RPMI7951 (cell line): ENCODE results near the gene SRRM2. TPM values are rescaled to one million over a fixed set of nuclear protein-coding genes. Genes with fewer than 3 reads are reported as not detected.

Source experiments
- DNase-seq: peaks from one replicate; pipeline ENCODE4 v3.0.0-alpha.2; 2012; ENCODE audit warnings: low read depth
- total RNA-seq: library from RNA; depleted of rRNA; stranded (reverse); fragments of >200 nt; shearing (Covaris generic); gene quantifications from 2 replicates; pipeline ENCODE4 v1.2.3, GENCODE V29; 2014

Gene SRRM2
- total RNA-seq, 1 experiment from 2014 or later: 40.0 TPM

GRCh38 chr16:2762711-2763110, 10.3 kb downstream of the SRRM2 start:
- DNase-seq: no peak

- no peak for DNase-seq
Observed at GRCh38 chr16:2763173-2763572, 10.7 kb downstream of the SRRM2 start.

DNA sequence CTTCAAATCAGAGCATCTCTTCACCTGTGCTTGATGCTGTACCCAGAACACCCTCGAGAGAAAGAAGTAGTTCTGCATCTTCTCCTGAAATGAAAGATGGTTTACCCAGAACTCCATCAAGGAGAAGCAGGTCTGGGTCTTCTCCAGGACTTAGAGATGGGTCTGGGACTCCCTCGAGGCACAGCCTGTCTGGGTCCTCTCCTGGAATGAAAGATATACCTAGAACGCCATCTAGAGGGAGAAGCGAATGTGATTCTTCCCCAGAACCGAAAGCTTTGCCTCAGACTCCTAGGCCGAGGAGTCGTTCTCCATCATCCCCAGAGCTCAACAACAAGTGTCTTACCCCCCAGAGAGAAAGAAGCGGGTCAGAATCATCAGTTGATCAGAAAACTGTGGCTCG, 12.3 kb downstream of the SRRM2 start:
- DNase-seq: no peak

GRCh38 chr16:2765462-2766404, 13.3 kb downstream of the SRRM2 start:
- DNase-seq: no peak

- no peak for DNase-seq
Observed at GRCh38 chr16:2766430-2767139, 14.1 kb downstream of the SRRM2 start.

DNA sequence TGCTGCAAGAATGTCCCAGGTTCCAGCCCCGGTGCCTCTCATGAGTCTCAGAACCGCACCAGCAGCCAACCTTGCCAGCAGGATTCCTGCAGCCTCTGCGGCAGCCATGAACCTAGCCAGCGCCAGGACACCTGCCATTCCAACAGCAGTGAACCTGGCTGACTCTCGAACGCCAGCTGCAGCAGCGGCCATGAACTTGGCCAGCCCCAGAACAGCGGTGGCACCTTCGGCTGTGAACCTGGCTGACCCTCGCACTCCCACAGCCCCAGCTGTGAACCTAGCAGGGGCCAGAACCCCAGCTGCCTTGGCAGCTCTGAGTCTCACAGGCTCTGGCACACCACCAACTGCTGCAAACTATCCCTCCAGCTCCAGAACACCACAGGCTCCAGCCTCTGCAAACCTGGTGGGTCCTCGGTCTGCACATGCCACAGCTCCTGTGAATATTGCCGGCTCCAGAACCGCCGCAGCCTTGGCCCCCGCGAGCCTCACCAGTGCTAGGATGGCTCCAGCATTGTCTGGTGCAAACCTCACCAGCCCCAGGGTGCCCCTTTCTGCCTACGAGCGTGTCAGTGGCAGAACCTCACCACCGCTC, 14.8 kb downstream of the SRRM2 start:
- DNase-seq: no peak

DNA sequence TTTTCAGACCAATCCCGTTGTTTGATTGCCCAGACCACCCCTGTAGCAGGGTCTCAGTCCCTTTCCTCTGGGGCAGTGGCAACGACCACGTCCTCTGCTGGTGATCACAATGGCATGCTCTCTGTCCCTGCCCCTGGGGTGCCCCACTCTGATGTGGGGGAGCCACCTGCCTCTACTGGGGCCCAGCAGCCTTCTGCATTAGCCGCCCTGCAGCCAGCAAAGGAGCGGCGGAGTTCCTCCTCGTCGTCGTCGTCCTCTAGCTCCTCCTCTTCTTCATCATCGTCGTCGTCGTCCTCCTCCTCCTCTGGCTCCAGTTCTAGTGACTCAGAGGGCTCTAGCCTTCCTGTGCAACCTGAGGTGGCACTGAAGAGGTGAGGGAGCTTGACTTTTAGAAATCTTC, 15.5 kb downstream of the SRRM2 start:
- no peak for DNase-seq

DNA sequence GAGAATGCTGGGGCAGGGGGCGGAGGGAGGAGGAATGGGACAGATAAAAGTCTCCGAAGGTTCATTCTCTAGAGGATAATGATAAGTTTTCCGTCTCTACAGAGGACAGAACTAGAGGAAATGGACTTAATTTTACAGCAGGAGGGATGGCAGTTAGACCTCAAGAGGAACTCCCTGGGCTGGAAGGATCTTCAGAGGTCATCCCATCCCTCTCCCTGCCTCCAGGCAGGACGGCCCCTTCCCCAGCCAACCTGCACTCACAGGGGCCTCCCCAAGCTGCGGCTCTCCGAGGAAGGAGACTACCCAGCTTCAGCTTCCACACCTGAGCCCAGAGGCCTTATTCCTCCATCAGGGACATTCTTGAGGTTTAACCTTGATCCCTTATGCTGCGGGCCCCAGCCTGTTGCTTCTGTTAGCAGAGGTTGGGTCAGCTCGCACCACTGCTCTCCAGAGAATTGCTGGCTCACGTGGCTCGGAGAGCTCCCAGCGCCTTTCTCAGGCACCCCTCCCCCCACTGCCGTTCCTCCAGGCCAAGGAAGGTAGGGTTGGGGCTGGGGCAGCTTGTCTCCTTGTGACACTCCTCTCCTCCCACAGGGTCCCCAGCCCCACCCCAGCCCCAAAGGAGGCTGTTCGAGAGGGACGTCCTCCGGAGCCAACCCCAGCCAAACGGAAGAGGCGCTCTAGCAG, 16.1 kb downstream of the SRRM2 start:
- no peak for DNase-seq

DNA sequence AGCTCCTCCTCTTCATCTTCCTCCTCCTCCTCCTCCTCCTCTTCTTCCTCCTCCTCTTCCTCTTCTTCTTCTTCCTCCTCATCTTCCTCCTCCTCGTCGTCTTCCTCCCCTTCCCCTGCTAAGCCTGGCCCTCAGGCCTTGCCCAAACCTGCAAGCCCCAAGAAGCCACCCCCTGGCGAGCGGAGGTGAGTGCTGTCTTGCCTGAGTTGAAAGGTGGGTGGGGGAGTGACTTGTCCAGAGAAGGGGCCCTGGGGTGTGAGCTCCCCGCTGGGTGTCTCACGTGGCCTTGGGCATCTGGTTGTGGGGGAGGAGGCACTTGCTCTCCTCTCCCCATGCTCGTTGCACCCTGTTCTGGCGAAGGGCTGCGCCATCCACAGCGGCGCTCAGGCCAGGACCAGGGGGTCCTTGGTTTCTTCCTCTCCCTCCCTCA, 16.7 kb downstream of the SRRM2 start:
- no peak for DNase-seq

DNA sequence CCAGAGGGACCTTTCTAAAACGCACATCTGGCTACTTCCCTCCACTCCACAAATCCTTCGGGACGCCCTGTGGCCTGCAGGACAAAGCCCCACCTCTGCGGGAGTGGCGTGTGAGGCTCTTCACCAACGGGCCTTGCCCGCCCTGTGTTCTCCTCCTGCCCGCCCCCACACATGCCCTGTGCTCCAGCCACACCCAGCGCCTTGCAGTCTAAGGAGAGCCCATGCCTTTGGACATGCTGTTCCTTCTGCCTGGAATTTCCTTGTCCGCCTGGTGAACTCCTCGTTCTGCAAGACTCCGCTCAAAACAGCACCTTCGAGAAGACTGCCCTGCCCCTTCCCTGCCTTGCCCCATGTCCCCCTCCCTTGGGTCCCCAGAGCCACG, 17.2 kb downstream of the SRRM2 start:
- DNase-seq: no peak

- DNase-seq: no peak
Observed at GRCh38 chr16:2770057-2770951, 17.9 kb downstream of the SRRM2 start.

- no peak for DNase-seq
Observed at GRCh38 chr16:2771496-2772402, 19.3 kb downstream of the SRRM2 start.

DNA sequence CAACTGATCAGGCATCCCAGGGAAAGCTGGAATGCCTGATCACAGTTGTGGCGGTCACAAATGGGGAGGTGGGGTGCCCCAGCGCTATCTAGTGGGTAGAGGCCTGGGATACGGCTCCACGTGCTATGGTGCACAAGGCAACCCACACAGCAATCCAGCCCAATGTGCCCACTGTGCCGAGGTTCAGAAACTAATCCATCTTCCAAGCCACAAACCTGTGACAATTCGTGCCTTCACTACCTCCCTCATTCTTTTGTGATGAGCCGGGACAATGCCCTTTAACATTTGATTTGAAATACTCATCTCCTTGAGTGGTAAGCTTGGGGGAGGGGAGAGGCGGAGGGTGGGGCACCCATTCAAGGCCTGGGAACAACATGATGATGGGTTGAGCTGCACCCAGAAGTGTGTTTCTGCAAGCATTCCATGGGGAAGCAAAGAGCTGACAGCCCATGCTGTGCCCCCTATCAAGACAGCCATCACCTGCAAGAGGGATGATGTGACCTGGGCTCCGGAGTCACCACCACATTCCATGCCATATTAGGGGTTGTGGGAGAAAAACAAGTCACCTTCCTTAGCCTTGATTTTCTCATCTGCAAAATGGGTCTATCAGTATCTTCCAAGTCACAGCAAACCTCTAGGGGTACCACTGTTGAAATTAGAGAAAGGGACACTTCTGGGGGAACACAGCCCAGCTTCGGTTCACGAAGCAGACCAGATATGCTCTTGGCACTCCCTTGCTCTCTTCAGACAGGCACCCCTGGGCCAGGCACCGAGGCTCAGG, 20.9 kb downstream of the SRRM2 start:
- DNase-seq: peak; percentile 26

- DNase-seq: no peak
Observed at GRCh38 chr16:2774161-2774891, 21.9 kb downstream of the SRRM2 start.

- no peak for DNase-seq
Observed at GRCh38 chr16:2775131-2775716, 22.8 kb downstream of the SRRM2 start.

DNA sequence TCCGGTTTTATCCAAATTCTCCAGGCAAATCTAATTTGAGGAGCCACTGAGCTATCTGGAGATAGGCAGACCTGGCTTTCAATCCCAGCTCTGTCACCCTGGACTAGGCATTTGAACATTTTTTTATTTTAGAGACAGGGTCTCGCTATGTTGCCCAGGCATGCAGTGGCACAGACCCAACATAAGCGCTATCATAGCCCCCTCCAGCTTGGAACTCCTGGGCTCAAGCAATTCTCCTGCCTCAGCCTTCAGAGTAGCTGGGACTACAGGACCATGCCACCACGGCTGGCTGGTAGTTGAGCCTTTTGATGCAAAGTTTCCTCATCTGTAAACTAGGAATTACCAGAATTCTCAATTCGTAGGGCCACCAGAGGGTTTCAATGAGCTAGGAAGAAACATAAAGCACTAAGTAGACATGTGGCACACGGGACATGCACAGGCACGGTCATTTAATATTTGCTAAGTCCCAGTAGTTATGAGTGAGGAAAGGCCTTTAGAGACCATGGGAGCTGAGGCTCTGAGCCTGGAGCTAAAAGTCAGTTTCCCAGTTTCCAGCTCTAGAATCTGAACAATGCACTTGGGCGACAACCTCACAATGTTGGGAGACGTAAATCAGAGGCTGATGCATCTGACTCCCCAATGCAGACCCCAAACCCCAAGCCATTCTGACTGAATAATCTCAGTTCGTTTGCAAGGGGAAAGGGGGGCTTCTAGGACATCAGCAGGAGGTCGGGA, 23.5 kb downstream of the SRRM2 start:
- DNase-seq: no peak

DNA sequence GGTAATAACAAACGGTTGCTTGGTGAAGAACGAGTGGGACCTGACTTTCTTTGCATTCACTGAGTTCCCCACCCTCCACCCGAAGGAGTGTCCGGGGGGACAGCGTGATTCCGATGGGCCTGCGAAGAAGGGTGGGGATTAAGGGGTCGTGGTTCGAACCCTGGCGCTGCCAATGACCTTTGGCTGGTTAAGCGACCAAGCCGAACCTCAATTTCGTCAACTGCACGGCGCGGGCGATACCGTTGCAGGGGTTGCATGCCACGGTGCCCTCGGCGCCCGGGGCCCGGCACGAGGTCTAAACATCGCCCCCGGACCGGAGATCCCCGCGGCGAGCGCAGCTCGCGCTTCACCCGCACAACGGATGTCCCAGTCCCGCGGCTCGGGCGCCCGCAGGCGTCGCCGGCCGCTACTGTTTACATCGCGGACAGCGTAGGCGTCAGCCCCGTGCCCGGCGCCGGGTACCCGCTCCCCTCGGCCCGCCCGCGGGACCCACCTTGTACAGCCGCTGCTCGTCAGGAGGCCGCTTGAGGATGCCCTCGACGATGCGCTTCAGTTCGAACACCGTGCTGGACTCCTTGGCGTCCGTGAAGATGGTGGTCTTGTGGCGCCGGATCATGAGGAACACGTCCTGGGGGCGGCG, 24.2 kb downstream of the SRRM2 start:
- DNase-seq: no peak
